AG10803 (cell line): ENCODE results near the gene POMT1.

ENCODE experiments used
- DNase-seq: peaks from one replicate; pipeline ENCODE4 v3.0.0; 2010; ENCODE audit warnings: low read depth
- H3K4me3 ChIP-seq: 2 replicates; pipeline ENCODE4 v1.5.1; 2011; ENCODE audit warnings: mild to moderate bottlenecking, low read length, control low read depth
- TF ChIP-seq, protein P1 (sequence below): conservative IDR thresholded peaks from 2 replicates; pipeline ENCODE4 v1.5.1; 2011; ENCODE audit warnings: mild to moderate bottlenecking, low read length, control low read depth, inconsistent platforms

POMT1 gene

DNA sequence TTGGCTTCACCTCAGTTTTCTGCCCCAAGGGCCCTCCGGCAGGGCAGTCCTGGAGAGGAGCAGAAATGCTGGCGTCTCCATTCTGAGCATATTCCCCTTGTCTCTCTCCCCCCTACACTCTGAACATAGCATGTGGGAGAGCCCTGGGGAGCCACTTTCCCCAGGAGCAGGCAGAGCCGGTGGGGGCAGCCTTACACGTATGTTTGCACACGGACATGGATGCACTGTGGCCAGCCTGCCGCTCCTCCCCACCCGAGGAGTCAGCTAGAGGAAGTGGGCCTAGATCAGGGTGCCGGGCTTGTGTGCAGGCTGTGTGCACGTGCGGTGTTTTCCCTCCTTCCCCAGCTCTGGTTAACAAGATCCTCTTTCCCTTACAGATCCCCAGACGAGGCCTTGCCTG lies 25.4 kb upstream of the POMT1 start:
- H3K4me3 ChIP-seq = no peak overlapping the region
- no peak for DNase-seq
- TF ChIP-seq, protein P1, sequence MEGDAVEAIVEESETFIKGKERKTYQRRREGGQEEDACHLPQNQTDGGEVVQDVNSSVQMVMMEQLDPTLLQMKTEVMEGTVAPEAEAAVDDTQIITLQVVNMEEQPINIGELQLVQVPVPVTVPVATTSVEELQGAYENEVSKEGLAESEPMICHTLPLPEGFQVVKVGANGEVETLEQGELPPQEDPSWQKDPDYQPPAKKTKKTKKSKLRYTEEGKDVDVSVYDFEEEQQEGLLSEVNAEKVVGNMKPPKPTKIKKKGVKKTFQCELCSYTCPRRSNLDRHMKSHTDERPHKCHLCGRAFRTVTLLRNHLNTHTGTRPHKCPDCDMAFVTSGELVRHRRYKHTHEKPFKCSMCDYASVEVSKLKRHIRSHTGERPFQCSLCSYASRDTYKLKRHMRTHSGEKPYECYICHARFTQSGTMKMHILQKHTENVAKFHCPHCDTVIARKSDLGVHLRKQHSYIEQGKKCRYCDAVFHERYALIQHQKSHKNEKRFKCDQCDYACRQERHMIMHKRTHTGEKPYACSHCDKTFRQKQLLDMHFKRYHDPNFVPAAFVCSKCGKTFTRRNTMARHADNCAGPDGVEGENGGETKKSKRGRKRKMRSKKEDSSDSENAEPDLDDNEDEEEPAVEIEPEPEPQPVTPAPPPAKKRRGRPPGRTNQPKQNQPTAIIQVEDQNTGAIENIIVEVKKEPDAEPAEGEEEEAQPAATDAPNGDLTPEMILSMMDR = no peak

- DNase-seq = no peak
- no peak overlapping the region for H3K4me3 ChIP-seq
- TF ChIP-seq, protein P1 = no peak
Measured at GRCh38 chr9:131477816-131478419, 24.8 kb upstream of the POMT1 start.

DNA sequence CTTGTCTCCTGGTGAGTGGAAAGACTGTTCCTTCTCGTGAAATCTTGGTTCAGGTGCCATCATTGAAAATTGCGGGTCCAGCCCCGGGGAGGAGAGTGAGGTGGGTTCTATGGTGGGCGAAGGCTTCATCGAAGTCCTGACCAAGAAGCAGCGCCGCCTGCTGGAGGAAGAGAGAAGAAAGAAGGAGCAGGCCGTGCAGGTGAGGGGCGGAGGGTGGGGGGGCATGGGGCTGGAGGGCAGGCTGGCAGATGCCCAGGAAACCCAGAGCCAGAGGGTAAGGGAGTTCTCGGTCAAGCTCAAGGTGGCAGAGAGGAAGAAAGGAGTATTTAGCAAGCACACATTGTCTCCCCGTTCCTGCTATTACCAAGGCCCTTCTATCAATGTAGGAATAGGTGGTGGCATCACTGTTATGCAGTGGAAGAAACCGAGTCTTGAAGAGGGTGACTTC lies 24.3 kb upstream of the POMT1 start:
- TF ChIP-seq, protein P1 = peak; percentile 51
- peak; percentile 17 for DNase-seq
- H3K4me3 ChIP-seq = no peak overlapping the region

DNA sequence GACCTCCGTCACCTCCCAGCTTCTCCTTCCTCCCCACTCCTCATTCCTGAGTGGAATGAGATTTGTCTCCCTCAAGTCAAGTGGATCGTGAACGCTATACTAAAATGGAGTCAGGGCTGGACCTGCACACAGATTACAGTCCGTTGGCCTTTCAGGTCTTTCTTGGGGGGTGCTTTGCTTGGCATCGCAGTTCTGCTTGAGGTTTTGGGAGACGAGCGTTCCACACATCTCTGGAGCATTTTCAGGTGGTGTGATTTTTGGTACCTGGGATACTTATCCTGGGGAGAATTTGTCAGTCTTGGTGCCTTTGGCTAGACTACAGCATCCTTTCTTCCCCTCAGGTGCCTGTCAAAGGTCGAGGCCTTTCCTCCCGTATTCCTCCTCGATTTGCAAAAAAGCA lies 23.8 kb upstream of the POMT1 start:
- TF ChIP-seq, protein P1 = no peak
- no peak overlapping the region for H3K4me3 ChIP-seq
- no peak for DNase-seq

DNA sequence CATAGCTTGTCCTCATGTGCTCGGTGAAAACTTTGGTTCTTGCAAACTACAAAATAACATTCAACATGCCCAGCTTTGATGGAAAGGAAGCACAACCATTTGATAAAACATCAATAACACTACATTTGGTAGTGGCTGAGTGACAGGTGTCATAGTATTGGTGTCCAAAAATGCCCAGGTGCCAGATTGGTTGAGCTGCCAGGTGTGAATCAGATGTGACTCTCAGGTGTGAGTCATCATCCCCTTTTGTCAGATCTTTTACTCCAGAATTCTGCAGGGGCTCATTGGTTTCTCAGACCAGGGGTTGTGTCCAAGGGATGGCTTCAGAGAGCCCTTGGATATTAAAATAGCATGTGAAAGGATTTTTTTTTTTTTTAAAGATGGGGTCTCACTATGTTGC lies 22.5 kb upstream of the POMT1 start:
- no peak overlapping the region for H3K4me3 ChIP-seq
- no peak for DNase-seq
- TF ChIP-seq, protein P1 = no peak

DNA sequence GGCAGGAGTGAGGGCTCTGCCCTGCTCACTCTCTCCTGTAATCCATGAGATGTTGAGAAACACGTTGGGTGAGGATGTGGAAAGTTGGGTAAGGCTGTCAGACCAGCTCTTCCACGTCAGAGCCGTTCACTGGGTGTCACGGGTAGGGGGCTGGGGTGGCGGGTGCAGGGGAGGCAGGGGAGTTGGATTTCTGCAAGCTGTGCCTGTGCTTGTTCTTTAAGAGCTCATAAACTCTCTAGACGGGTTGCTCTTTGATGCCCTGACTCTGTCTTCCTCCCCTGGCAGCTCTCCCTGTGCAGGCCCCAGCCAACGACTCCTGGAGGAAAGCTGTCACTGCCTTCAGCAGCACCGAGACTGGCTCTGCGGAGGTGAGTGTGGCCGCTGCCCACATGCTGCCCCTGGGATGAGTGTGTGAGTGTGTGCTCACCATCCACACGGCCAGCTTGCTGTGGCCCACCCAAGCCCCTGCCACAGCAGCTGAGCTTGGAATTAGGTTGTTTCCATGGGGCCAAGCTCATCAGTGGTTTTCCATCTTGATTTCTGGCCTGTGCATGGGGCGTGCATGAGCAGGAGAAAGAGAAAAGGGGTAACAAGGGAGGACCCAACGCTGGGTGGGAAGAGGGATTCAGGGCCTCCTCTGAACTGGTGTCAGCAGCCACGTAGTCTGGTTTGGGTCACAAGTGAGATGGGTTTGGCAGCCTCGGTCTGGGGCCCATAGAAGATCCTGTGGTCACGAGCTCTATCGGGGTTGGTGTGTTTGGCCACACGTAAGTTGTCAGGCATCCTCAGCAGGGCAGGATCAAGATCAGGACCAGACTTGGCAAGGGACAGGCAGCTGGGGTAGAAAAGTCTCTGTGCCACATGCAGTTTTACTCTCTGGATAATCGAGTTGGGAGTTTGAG lies 21.0 kb upstream of the POMT1 start:
- no peak overlapping the region for H3K4me3 ChIP-seq
- no peak for DNase-seq
- TF ChIP-seq, protein P1 = no peak
